OCI-LY3 (cell line): ENCODE measurements around the gene PRR14L.

ENCODE experiments used
- CTCF ChIP-seq: fragments of 200-600, 300-600 bp; sonication (generic); IDR thresholded peaks from 2 replicates; pipeline ENCODE4 v1.5.1; 2014; ENCODE audit warnings: antibody characterized with exemption, low read length, low read depth
- EZH2phosphoT487 ChIP-seq: fragments of 200-600 bp; shearing (Covaris generic); IDR thresholded peaks from 2 replicates; pipeline ENCODE4 v1.6.1; 2018; ENCODE audit warnings: antibody characterized with exemption, mixed run types, low read depth

GRCh38 chr22:31733580-31734079 lies 16.3 kb downstream of the PRR14L start:
- TF ChIP-seq CTCF (no peak), EZH2phosphoT487 (no peak)
